K562 (cell line): ENCODE data around the gene GRPEL2. TPM values are rescaled to one million over a fixed set of nuclear protein-coding genes. Genes with fewer than 3 reads are reported as not detected.

Experiments
- ATAC-seq: fragments of 200-7000 bp; cut with Tn5 transposase; 3 replicates; pipeline ENCODE4 v1.9.1; 2020; ENCODE audit warnings: moderate library complexity
- BruUV-seq: library from RNA; stranded (reverse); fragments of 400-500 nt; replicated peaks from 2 replicates; lab custom pipeline; 2021; lab: Mats Ljungman, UMichigan
- CTCF ChIA-PET: fragments of 300-600 bp; formaldehyde crosslinking; extraction: SDS; loops from one replicate; lab custom pipeline; 2021; ENCODE audit warnings: low intra/inter-chr PET ratio; lab: Yijun Ruan, JAX
- POLR2A ChIA-PET: fragments of 300-600, 350-650 bp; sonication (Branson Sonifier 250); formaldehyde crosslinking; extraction: SDS; loops from one replicate; lab custom pipeline; 2021; ENCODE audit warnings: antibody characterized with exemption, inconsistent platforms; lab: Yijun Ruan, JAX
- DNase-seq, 4 experiments: peaks; one replicate each; pipeline versions ENCODE4 v3.0.0 to v3.0.0-alpha.2; 2011 to 2018; ENCODE audit warnings: low spot score in 3 of 4, mixed read lengths in 3 of 4; ENCODE audit errors: extremely low read depth in 1 of 4
- FAIRE-seq: peaks from 2 replicates; lab custom pipeline; 2011; peaks lifted over from hg19 to GRCh38; lab: Jason Lieb, UNC
- H2AFZ ChIP-seq: 2 replicates; pipeline ENCODE4 v1.6.0; 2011; ENCODE audit warnings: low read depth, low read length, control low read depth, inconsistent platforms
- H3K27ac ChIP-seq: fragments of 200-600 bp; 3 replicates; pipeline ENCODE4 v1.8.0; 2011; ENCODE audit warnings: low read depth, mild to moderate bottlenecking, control low read depth, inconsistent platforms, low read length, moderate library complexity, mixed read lengths; ENCODE audit errors: extremely low read depth
- H3K27me3 ChIP-seq, 2 experiments: fragments of 300-600 bp in 1 of 2; 2 replicates in 1 of 2; 3 replicates in 1 of 2; pipeline versions ENCODE4 v1.6.0 to v1.8.0; 2011; ENCODE audit warnings: inconsistent platforms in 2 of 2, low read length in 2 of 2, mild to moderate bottlenecking in 1 of 2, mixed read lengths in 1 of 2, moderate library complexity in 1 of 2; ENCODE audit not compliant: control insufficient read depth in 2 of 2, insufficient read depth in 2 of 2
- H3K36me3 ChIP-seq: fragments of 300-600 bp; 3 replicates; pipeline ENCODE4 v1.8.0; 2011; ENCODE audit warnings: mild to moderate bottlenecking, low read length, inconsistent platforms; ENCODE audit not compliant: control insufficient read depth, insufficient read depth
- H3K4me1 ChIP-seq, 2 experiments: fragments of 200-600 bp in 1 of 2; replicated peaks in 1 of 2; 2 replicates in 1 of 2; 3 replicates in 1 of 2; pipeline versions ENCODE4 v1.5.1 to v1.8.0; 2011; ENCODE audit warnings: inconsistent platforms in 2 of 2, low read length in 2 of 2, mild to moderate bottlenecking in 1 of 2, mixed read lengths in 1 of 2, moderate library complexity in 1 of 2; ENCODE audit not compliant: control insufficient read depth in 2 of 2, insufficient read depth in 2 of 2
- H3K4me2 ChIP-seq: 2 replicates; pipeline ENCODE4 v1.6.1; 2011; ENCODE audit warnings: low read length, control low read depth, inconsistent platforms, mixed read lengths; ENCODE audit not compliant: insufficient read depth
- H3K4me3 ChIP-seq: fragments of 200-600 bp; sonication (generic), shearing (Covaris generic); 2 replicates; pipeline ENCODE4 v1.5.1; 2016; ENCODE audit warnings: control low read depth, inconsistent platforms
- H3K79me2 ChIP-seq: fragments of 200-600 bp; 3 replicates; pipeline ENCODE4 v1.8.0; 2011; ENCODE audit warnings: low read length, inconsistent platforms; ENCODE audit not compliant: control insufficient read depth, insufficient read depth
- H3K9ac ChIP-seq, 2 experiments: 2 replicates each; pipeline versions ENCODE4 v1.6.0 to v1.6.1; 2011; ENCODE audit warnings: low read depth in 2 of 2, low read length in 2 of 2, control low read depth in 1 of 2, inconsistent platforms in 1 of 2, mild to moderate bottlenecking in 1 of 2, mixed read lengths in 1 of 2; ENCODE audit not compliant: insufficient read depth in 1 of 2
- H3K9me1 ChIP-seq: one replicate; pipeline ENCODE4 v1.6.0; 2011; ENCODE audit warnings: inconsistent platforms, mild to moderate bottlenecking, low read length, moderate library complexity; ENCODE audit not compliant: control insufficient read depth, insufficient read depth
- H3K9me3 ChIP-seq: replicated peaks from 2 replicates; pipeline ENCODE4 v1.5.1; 2011; ENCODE audit warnings: low read depth, low read length, inconsistent platforms; ENCODE audit not compliant: control insufficient read depth, insufficient read depth
- H4K20me1 ChIP-seq: replicated peaks from 2 replicates; pipeline ENCODE4 v1.6.1; 2011; ENCODE audit warnings: low read length, inconsistent platforms, mixed read lengths; ENCODE audit not compliant: control insufficient read depth, insufficient read depth
- ETV1 ChIP-seq: fragments of 450-650 bp; conservative IDR thresholded peaks from 2 replicates; pipeline ENCODE4 v1.6.1; 2016; ENCODE audit warnings: missing genetic modification characterization, control low read depth, low read depth, missing compliant biosample characterization
- EZH2 ChIP-seq: IDR thresholded peaks from 2 replicates; pipeline ENCODE4 v1.6.1; 2012; ENCODE audit warnings: low read depth, mild to moderate bottlenecking, inconsistent platforms, low read length, borderline replicate concordance
- MIER1 ChIP-seq: fragments of 450-650 bp; IDR thresholded peaks from 2 replicates; pipeline ENCODE4 v1.6.1; 2016; ENCODE audit warnings: antibody characterized with exemption, mild to moderate bottlenecking, low read depth
- POLR2H ChIP-seq: IDR thresholded peaks from 2 replicates; pipeline ENCODE4 v1.6.1; 2016; ENCODE audit warnings: missing genetic modification characterization, low read depth, mild to moderate bottlenecking, control low read depth, missing compliant biosample characterization, moderate library complexity
- POLR3A ChIP-seq: IDR thresholded peaks from 2 replicates; pipeline ENCODE4 v1.6.1; 2011; ENCODE audit warnings: borderline replicate concordance, mild to moderate bottlenecking, moderate library complexity; ENCODE audit not compliant: insufficient read length, insufficient read depth; ENCODE audit errors: extremely low read depth
- STAG1 ChIP-seq: sonication (generic); formaldehyde crosslinking; IDR thresholded peaks from 2 replicates; pipeline ENCODE4 v1.5.0; 2020; ENCODE audit warnings: missing genetic modification reagents, borderline replicate concordance
- U2AF2 ChIP-seq: fragments of 200-400 bp; formaldehyde crosslinking; optimal IDR thresholded peaks from 2 replicates; pipeline ENCODE3; 2017; ENCODE audit warnings: low read depth, mild to moderate bottlenecking, low read length
- VEZF1 ChIP-seq: fragments of 200-800 bp; sonication (Bioruptor generic); IDR thresholded peaks from 2 replicates; pipeline ENCODE4 v1.6.1; 2017; ENCODE audit warnings: missing genetic modification characterization, missing compliant biosample characterization
- ZC3H11A ChIP-seq: IDR thresholded peaks from 2 replicates; pipeline ENCODE4 v1.6.1; 2012; ENCODE audit warnings: low read depth, low read length, improper control_type of control experiment
- ZFX ChIP-seq: sonication (generic); formaldehyde crosslinking; IDR thresholded peaks from 2 replicates; pipeline ENCODE4 v1.8.0; 2022; ENCODE audit warnings: mild to moderate bottlenecking, missing genetic modification reagents, moderate library complexity
- WGBS: fragments of 100-300 bp; shearing (Covaris generic); methylation state at CpG from one replicate; pipeline ENCODE4 v1.1.6; 2016; ENCODE audit warnings: low coverage, mixed read lengths; ENCODE audit not compliant: insufficient coverage; ENCODE audit errors: missing lambda C conversion rate; 5-methylcytosine and 5-hydroxymethylcytosine counted together
- in situ Hi-C: fragments of 300-500 bp; cut with MboI; formaldehyde crosslinking; loops from 4 replicates; pipeline ENCODE4 v1.15.0; 2018; ENCODE audit warnings: inconsistent platforms, mixed read lengths
- intact Hi-C: fragments of 100-400 bp; cut with micrococcal nuclease; formaldehyde crosslinking; loops from 2 replicates; pipeline ENCODE4 v1.14.2; 2022
- polyA plus RNA-seq, 8 experiments: library from polyadenylated mRNA; depleted of rRNA in 4 of 8; stranded (reverse) in 5 of 8; unstranded in 3 of 8; fragments of >200 nt; fragmentation: Nextera tagmentation in 2 of 8; fragmentation: Illumina TruSeq in 1 of 8; extraction: Ambion mirVana in 2 of 8; extraction: Trizol in 1 of 8; gene quantifications; 2 replicates each; pipeline versions ENCODE4 v1.2.1 to v1.2.3, GENCODE V29; 2011 to 2014; ENCODE audit warnings: inconsistent platforms in 1 of 8, missing spikeins in 1 of 8
- total RNA-seq, 7 experiments: library from RNA; depleted of rRNA in 6 of 7; stranded (reverse); fragments of >200 nt in 6 of 7; fragmentation: Illumina TruSeq in 2 of 7; extraction: Trizol in 2 of 7; gene quantifications; 2 replicates each; pipeline versions ENCODE4 v1.2.1 to v1.2.3, GENCODE V29; 2011 to 2021; ENCODE audit warnings: low replicate concordance in 1 of 7

The GRPEL2 gene
- total and polyA plus RNA-seq, 9 of the 15 experiments (the other 6 are each of a cell fraction or from before 2014, with no cell fraction given): 11.2 to 40.5 (median 25.8) TPM

- H3K27ac ChIP-seq: no peak overlapping the region
- H3K4me2 ChIP-seq: no peak overlapping the region
- ChIA-PET POLR2A (no interaction called here), CTCF (interaction anchor here (2.5 kb wide), 1 partner anchor 51 kb away, joined by 15 read pairs; no protein-coding TSS in a partner anchor)
- FAIRE-seq (no peak), ATAC-seq (no peak), DNase-seq (no peak)
- WGBS: 72% methylated on average over 9 of the region's 9 CpGs
- H3K9ac ChIP-seq: peak overlapping the region in 1 of 2 experiments; percentile 19; a peak in 1 of 4 replicates
- H4K20me1 ChIP-seq: no peaks in the 10 kb centered on the region
- H3K9me3 ChIP-seq: no peaks in the 10 kb centered on the region
- H3K79me2 ChIP-seq: no peaks in the 10 kb centered on the region
- in situ Hi-C loops (no loop called here), intact Hi-C loops (loop anchor here (5.0 kb wide), 1 partner anchor 234 kb away; no protein-coding TSS in a partner anchor)
- TF ChIP-seq ZFX (CRISPR knock-in tag) (0 out of 2 replicates have a peak, but pooled peaks have one; percentile 22), MIER1 (no peak)
- no peak overlapping the region for H2AFZ ChIP-seq
- no peaks in the 10 kb centered on the region for H3K36me3 ChIP-seq
- no peaks in the 10 kb centered on the region for H3K27me3 ChIP-seq
- no peaks in the 10 kb centered on the region for H3K9me1 ChIP-seq
- peaks cover 3 to 25% of the 10 kb centered on the region in 2 experiments; a peak in 3 of 5 replicates for H3K4me1 ChIP-seq
- BruUV-seq: no TSS peak
- no peak overlapping the region for H3K4me3 ChIP-seq
Measured at GRCh38 chr5:149383399-149383798, 38.1 kb downstream of the GRPEL2 start.

GRCh38 chr5:149386166-149386565, 40.9 kb downstream of the GRPEL2 start:
- Histone ChIP-seq H3K9me1 (no peaks in the 10 kb centered on the region), H4K20me1 (no peaks in the 10 kb centered on the region), H3K79me2 (no peaks in the 10 kb centered on the region), H3K4me1 (peaks cover 3 to 16% of the 10 kb centered on the region in 2 experiments; a peak in 3 of 5 replicates), H3K4me2 (no peak overlapping the region), H3K4me3 (no peak overlapping the region), H3K9me3 (no peaks in the 10 kb centered on the region), H3K27me3 (no peaks in the 10 kb centered on the region), H3K27ac (no peak overlapping the region), H2AFZ (peak overlapping the region; percentile 5; the same call in 1 of the 2 replicates), H3K36me3 (no peaks in the 10 kb centered on the region), H3K9ac (peak overlapping the region in 1 of 2 experiments; percentile 66; a peak in 1 of 4 replicates)
- no TSS peak for BruUV-seq
- peak; percentile 81 for FAIRE-seq
- ChIA-PET CTCF (interaction anchor here (0.6 kb wide), 1 partner anchor 8 kb away, joined by 3 read pairs; no protein-coding TSS in a partner anchor), POLR2A (interaction anchor here (0.5 to 1.8 kb wide), 5 partner anchors 13 to 47 kb away, joined by 3 to 5 read pairs (median 3); no protein-coding TSS in a partner anchor)
- WGBS: 44% methylated on average over 5 of the region's 5 CpGs
- no peak; the same call in 2 of the 3 replicates for ATAC-seq
- in situ Hi-C loops (loop anchor here (5.0 kb wide), 1 partner anchor 41 kb away; no protein-coding TSS in a partner anchor), intact Hi-C loops (no loop called here)
- peak in 1 of 4 experiments; percentile 41 for DNase-seq
- TF ChIP-seq ETV1: no peak
- no peak for TF ChIP-seq VEZF1 (CRISPR knock-in tag)
- no peak for TF ChIP-seq POLR3A
- TF ChIP-seq STAG1 (CRISPR knock-in tag): no peak
- no peak for TF ChIP-seq POLR2H (tag)
- TF ChIP-seq U2AF2: no peak
- no peak for TF ChIP-seq EZH2
- TF ChIP-seq ZC3H11A: no peak
